Activated CD4-positive, alpha-beta T cell treated with anti-CD3 and anti-CD28 coated beads for 4 hours (primary cell): Measurements from ENCODE around the gene GSTM4.

ENCODE experiments used
- DNase-seq, 2 donors: peaks; one replicate each; pipeline ENCODE4 v3.0.0-alpha.2; 2020

The GSTM4 gene

GRCh38 chr1:109625176-109625575, 30.7 kb upstream of the GSTM4 start:
- no peak for DNase-seq

GRCh38 chr1:109625601-109626560, 30.0 kb upstream of the GSTM4 start:
- DNase-seq: no peak

GRCh38 chr1:109626682-109627408, 29.1 kb upstream of the GSTM4 start:
- DNase-seq: no peak

- DNase-seq: no peak
Measured at GRCh38 chr1:109627692-109628399, 28.1 kb upstream of the GSTM4 start.

GRCh38 chr1:109628540-109629321, 27.2 kb upstream of the GSTM4 start:
- DNase-seq: no peak

GRCh38 chr1:109629372-109630030, 26.4 kb upstream of the GSTM4 start:
- no peak for DNase-seq

GRCh38 chr1:109630081-109630897, 25.6 kb upstream of the GSTM4 start:
- DNase-seq: peak; percentile 35 to 51

GRCh38 chr1:109630898-109631512, 24.9 kb upstream of the GSTM4 start:
- DNase-seq: no peak

- DNase-seq: no peak
Measured at GRCh38 chr1:109631513-109632505, 24.1 kb upstream of the GSTM4 start.

GRCh38 chr1:109632671-109633346, 23.1 kb upstream of the GSTM4 start:
- DNase-seq: no peak

GRCh38 chr1:109634292-109634691, 21.6 kb upstream of the GSTM4 start:
- DNase-seq: no peak

GRCh38 chr1:109634771-109635750, 20.8 kb upstream of the GSTM4 start:
- no peak for DNase-seq

- DNase-seq: no peak
Measured at GRCh38 chr1:109635862-109636200, 20.1 kb upstream of the GSTM4 start.

- no peak for DNase-seq
Measured at GRCh38 chr1:109636201-109636952, 19.5 kb upstream of the GSTM4 start.

- DNase-seq: no peak
Measured at GRCh38 chr1:109637446-109637845, 18.5 kb upstream of the GSTM4 start.

- no peak for DNase-seq
Measured at GRCh38 chr1:109639063-109639840, 16.6 kb upstream of the GSTM4 start.
